A549 (cell line): ENCODE measurements around the gene KDM5C. TPM values are rescaled to one million over a fixed set of nuclear protein-coding genes. Genes with fewer than 3 reads are reported as not detected.

ENCODE experiments used
- ATAC-seq, 2 experiments: fragments of 200-7000 bp in 1 of 2; fragments of >200 bp in 1 of 2; cut with Nextera tagmentation in 1 of 2; cut with Tn5 transposase in 1 of 2; 3 replicates each; pipeline versions ENCODE4 v1.8.0 to v1.9.1; 2018 to 2020; ENCODE audit warnings: mild to moderate bottlenecking in 1 of 2, moderate library complexity in 1 of 2
- CTCF ChIA-PET: fragments of 300-600 bp; sonication (Branson Sonifier 250); formaldehyde crosslinking; extraction: SDS; loops from one replicate; lab custom pipeline; 2021; ENCODE audit warnings: antibody characterized with exemption, inconsistent platforms; lab: Yijun Ruan, JAX
- POLR2A ChIA-PET: fragments of 350-600 bp; formaldehyde crosslinking; extraction: SDS; loops from one replicate; lab custom pipeline; 2021; ENCODE audit warnings: antibody characterized with exemption, inconsistent platforms; lab: Yijun Ruan, JAX
- DNase-seq, 2 experiments: peaks; one replicate each; pipeline versions ENCODE4 v3.0.0 to v3.0.0-alpha.2; 2011 to 2016; ENCODE audit warnings: low read depth in 1 of 2, low spot score in 1 of 2
- FAIRE-seq: peaks from 2 replicates; lab custom pipeline; 2011; peaks lifted over from hg19 to GRCh38; lab: Jason Lieb, UNC
- H3K27ac ChIP-seq, 2 experiments: fragments of >200 bp; sonication (Bioruptor Twin); formaldehyde crosslinking; 3 replicates each; pipeline ENCODE4 v1.5.1; 2016 to 2017
- H3K4me1 ChIP-seq: fragments of >200 bp; sonication (Bioruptor Twin); formaldehyde crosslinking; 3 replicates; pipeline ENCODE4 v1.6.1; 2016
- H3K4me2 ChIP-seq: fragments of >200 bp; sonication (Bioruptor Twin); formaldehyde crosslinking; 3 replicates; pipeline ENCODE4 v1.6.1; 2016
- H3K4me3 ChIP-seq: fragments of >200 bp; sonication (Bioruptor Twin); formaldehyde crosslinking; 3 replicates; pipeline ENCODE4 v1.5.1; 2016
- H3K9me3 ChIP-seq: fragments of >200 bp; sonication (Bioruptor Twin); formaldehyde crosslinking; 3 replicates; pipeline ENCODE4 v1.6.1; 2016
- BHLHE40 ChIP-seq: IDR thresholded peaks from 2 replicates; pipeline ENCODE4 v1.6.1; 2012; ENCODE audit warnings: low read depth, low read length, inconsistent platforms
- EHF ChIP-seq: fragments of 250-450 bp; sonication (Bioruptor Pico); IDR thresholded peaks from 2 replicates; pipeline ENCODE4 v1.5.0; 2020; ENCODE audit warnings: mild to moderate bottlenecking
- EHMT2 ChIP-seq: fragments of 200-600 bp; sonication (generic); IDR thresholded peaks from 2 replicates; pipeline ENCODE4 v1.6.1; 2016; ENCODE audit warnings: antibody characterized with exemption, low read depth, mild to moderate bottlenecking, moderate library complexity
- FOXS1 ChIP-seq: fragments of 250-450 bp; sonication (Bioruptor Pico); IDR thresholded peaks from 2 replicates; pipeline ENCODE4 v1.5.0; 2020; ENCODE audit warnings: mild to moderate bottlenecking, moderate library complexity
- HDAC2 ChIP-seq: fragments of 200-600 bp; sonication (generic); IDR thresholded peaks from 2 replicates; pipeline ENCODE4 v1.6.1; 2016
- HEYL ChIP-seq: fragments of 250-450 bp; sonication (Bioruptor Pico); IDR thresholded peaks from 2 replicates; pipeline ENCODE4 v1.8.0; 2021; ENCODE audit warnings: mild to moderate bottlenecking, moderate library complexity
- JUN ChIP-seq, 2 experiments: fragments of >200 bp; sonication (Bioruptor Twin); formaldehyde crosslinking; IDR thresholded peaks; 2 replicates in 1 of 2; 3 replicates in 1 of 2; pipeline ENCODE4 v1.6.1; 2016 to 2017
- KDM5A ChIP-seq: fragments of 200-600 bp; sonication (generic); IDR thresholded peaks from 2 replicates; pipeline ENCODE4 v1.6.1; 2016; ENCODE audit warnings: antibody characterized with exemption, mild to moderate bottlenecking
- MYC ChIP-seq: IDR thresholded peaks from 2 replicates; pipeline ENCODE4 v1.6.1; 2012; ENCODE audit warnings: mild to moderate bottlenecking, inconsistent platforms, low read length, improper control_type of control experiment, borderline replicate concordance
- NR3C1 ChIP-seq: fragments of >200 bp; sonication (Bioruptor Twin); formaldehyde crosslinking; IDR thresholded peaks from 3 replicates; pipeline ENCODE4 v1.6.1; 2017
- PHF8 ChIP-seq: fragments of 200-600 bp; sonication (generic); IDR thresholded peaks from 2 replicates; pipeline ENCODE4 v1.6.1; 2016; ENCODE audit warnings: low read depth, mild to moderate bottlenecking, antibody characterized with exemption, moderate library complexity, borderline replicate concordance
- POLR2A ChIP-seq: IDR thresholded peaks from 2 replicates; pipeline ENCODE4 v1.6.1; 2012; ENCODE audit warnings: mild to moderate bottlenecking, low read length
- RAD21 ChIP-seq, 2 experiments: fragments of >200 bp in 1 of 2; sonication (Bioruptor Twin) in 1 of 2; formaldehyde crosslinking in 1 of 2; IDR thresholded peaks in 1 of 2; conservative IDR thresholded peaks in 1 of 2; 2 replicates in 1 of 2; 3 replicates in 1 of 2; pipeline ENCODE4 v1.6.1; 2012 to 2018; ENCODE audit warnings: inconsistent platforms in 1 of 2
- RARB ChIP-seq: fragments of 250-450 bp; sonication (Bioruptor Pico); IDR thresholded peaks from 2 replicates; pipeline ENCODE4 v1.8.0; 2021; ENCODE audit warnings: mild to moderate bottlenecking, moderate library complexity
- RCOR1 ChIP-seq: fragments of 150-350 bp; IDR thresholded peaks from 2 replicates; pipeline ENCODE4 v1.6.1; 2014; ENCODE audit warnings: antibody characterized with exemption, low read length, low read depth
- RFX5 ChIP-seq: fragments of 450-650 bp; IDR thresholded peaks from 2 replicates; pipeline ENCODE4 v1.7.1; 2014; ENCODE audit warnings: antibody characterized with exemption, mild to moderate bottlenecking, moderate library complexity
- RNF2 ChIP-seq: fragments of 200-600 bp; sonication (generic); IDR thresholded peaks from 2 replicates; pipeline ENCODE4 v1.6.1; 2016; ENCODE audit warnings: low read depth, mild to moderate bottlenecking, antibody characterized with exemption, moderate library complexity, borderline replicate concordance
- SMC3 ChIP-seq: fragments of >200 bp; sonication (Bioruptor Twin); formaldehyde crosslinking; IDR thresholded peaks from 3 replicates; pipeline ENCODE4 v1.6.1; 2018; ENCODE audit warnings: inconsistent platforms
- SREBF2 ChIP-seq: fragments of 450-650 bp; IDR thresholded peaks from 2 replicates; pipeline ENCODE4 v1.6.1; 2014; ENCODE audit warnings: mild to moderate bottlenecking, moderate library complexity
- TFCP2L1 ChIP-seq: fragments of 250-450 bp; sonication (Bioruptor Pico); IDR thresholded peaks from 2 replicates; pipeline ENCODE4 v1.5.0; 2021; ENCODE audit warnings: mild to moderate bottlenecking
- ZC3H11A ChIP-seq: fragments of 450-650 bp; IDR thresholded peaks from 2 replicates; pipeline ENCODE4 v1.6.1; 2014; ENCODE audit warnings: antibody characterized with exemption, mild to moderate bottlenecking
- WGBS: methylation state at CpG from one replicate; pipeline ENCODE4 v1.1.6; 2017; ENCODE audit errors: missing lambda C conversion rate; 5-methylcytosine and 5-hydroxymethylcytosine counted together
- polyA plus RNA-seq, 4 experiments: library from polyadenylated mRNA; depleted of rRNA in 3 of 4; stranded (reverse); fragments of >200 nt; fragmentation: RNase III in 1 of 4; extraction: RNeasy Plus Mini Kit Qiagen cat#74134 plus additional on column Dnase treatment in 1 of 4; gene quantifications; 2 replicates in 3 of 4; 3 replicates in 1 of 4; pipeline ENCODE4 v1.2.3, GENCODE V29; 2011 to 2017
- TF ChIP-seq, protein P1 (sequence below): fragments of >200 bp; sonication (Bioruptor Twin); formaldehyde crosslinking; IDR thresholded peaks from 3 replicates; pipeline ENCODE4 v1.6.1; 2016
- TF ChIP-seq, protein P2 (sequence below): fragments of >200 bp; sonication (Bioruptor Twin); formaldehyde crosslinking; IDR thresholded peaks from 3 replicates; pipeline ENCODE4 v1.5.1; 2016
- TF ChIP-seq, protein P3 (sequence below): fragments of >200 bp; sonication (Bioruptor Twin); formaldehyde crosslinking; IDR thresholded peaks from 2 replicates; pipeline ENCODE4 v1.6.1; 2016
- TF ChIP-seq, protein P4 (sequence below): IDR thresholded peaks from 2 replicates; pipeline ENCODE4 v1.6.1; 2012

The KDM5C gene
- polyA plus RNA-seq, 2 of the 4 experiments (the other 2 are of a cell fraction), result 46.5 to 66.8 TPM

DNA sequence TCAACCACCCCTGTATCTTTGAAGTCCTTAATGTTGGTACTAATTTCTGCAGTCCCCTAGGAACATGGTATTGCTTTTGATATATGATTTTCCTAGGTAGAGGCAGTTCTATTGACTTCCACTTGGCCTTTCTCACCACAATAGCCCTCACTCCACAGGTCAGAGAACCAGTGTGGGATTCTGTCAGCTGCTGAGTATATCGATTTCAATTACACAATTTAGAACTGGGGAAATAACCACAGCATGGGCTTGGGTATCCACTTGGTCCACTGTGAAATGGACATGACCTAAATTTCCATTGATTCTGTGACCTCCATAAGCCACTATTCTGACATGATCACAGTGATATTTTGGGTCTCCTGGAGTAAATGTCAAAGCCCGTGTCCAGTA is 68.8 kb downstream of the KDM5C start:
- no peak for FAIRE-seq
- CTCF ChIA-PET, result no interaction called here
- no peak for DNase-seq
- Histone ChIP-seq H3K4me2 (no peak overlapping the region), H3K27ac (no peak overlapping the region), H3K4me1 (no peaks in the 10 kb centered on the region), H3K9me3 (no peaks in the 10 kb centered on the region), H3K4me3 (no peak overlapping the region)
- no peak for ATAC-seq
- WGBS, result 97% methylated on average over 2 of the region's 2 CpGs
- TF ChIP-seq, protein P1, sequence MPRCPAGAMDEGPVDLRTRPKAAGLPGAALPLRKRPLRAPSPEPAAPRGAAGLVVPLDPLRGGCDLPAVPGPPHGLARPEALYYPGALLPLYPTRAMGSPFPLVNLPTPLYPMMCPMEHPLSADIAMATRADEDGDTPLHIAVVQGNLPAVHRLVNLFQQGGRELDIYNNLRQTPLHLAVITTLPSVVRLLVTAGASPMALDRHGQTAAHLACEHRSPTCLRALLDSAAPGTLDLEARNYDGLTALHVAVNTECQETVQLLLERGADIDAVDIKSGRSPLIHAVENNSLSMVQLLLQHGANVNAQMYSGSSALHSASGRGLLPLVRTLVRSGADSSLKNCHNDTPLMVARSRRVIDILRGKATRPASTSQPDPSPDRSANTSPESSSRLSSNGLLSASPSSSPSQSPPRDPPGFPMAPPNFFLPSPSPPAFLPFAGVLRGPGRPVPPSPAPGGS, result no peak
- no peak for TF ChIP-seq RAD21 (conservative IDR thresholded peaks at IDR 0.05 in 1 of 2, IDR thresholded peaks at IDR 0.05 in 1 of 2)
- no peak for TF ChIP-seq RARB (CRISPR knock-in tag)
- no peak for TF ChIP-seq SREBF2
- no peak for TF ChIP-seq HDAC2
- TF ChIP-seq EHMT2, result no peak
- TF ChIP-seq, protein P2, sequence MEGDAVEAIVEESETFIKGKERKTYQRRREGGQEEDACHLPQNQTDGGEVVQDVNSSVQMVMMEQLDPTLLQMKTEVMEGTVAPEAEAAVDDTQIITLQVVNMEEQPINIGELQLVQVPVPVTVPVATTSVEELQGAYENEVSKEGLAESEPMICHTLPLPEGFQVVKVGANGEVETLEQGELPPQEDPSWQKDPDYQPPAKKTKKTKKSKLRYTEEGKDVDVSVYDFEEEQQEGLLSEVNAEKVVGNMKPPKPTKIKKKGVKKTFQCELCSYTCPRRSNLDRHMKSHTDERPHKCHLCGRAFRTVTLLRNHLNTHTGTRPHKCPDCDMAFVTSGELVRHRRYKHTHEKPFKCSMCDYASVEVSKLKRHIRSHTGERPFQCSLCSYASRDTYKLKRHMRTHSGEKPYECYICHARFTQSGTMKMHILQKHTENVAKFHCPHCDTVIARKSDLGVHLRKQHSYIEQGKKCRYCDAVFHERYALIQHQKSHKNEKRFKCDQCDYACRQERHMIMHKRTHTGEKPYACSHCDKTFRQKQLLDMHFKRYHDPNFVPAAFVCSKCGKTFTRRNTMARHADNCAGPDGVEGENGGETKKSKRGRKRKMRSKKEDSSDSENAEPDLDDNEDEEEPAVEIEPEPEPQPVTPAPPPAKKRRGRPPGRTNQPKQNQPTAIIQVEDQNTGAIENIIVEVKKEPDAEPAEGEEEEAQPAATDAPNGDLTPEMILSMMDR, result no peak
- no peak for TF ChIP-seq BHLHE40
- TF ChIP-seq POLR2A, result no peak
- no peak for TF ChIP-seq RFX5
- POLR2A ChIA-PET, result no interaction called here

DNA sequence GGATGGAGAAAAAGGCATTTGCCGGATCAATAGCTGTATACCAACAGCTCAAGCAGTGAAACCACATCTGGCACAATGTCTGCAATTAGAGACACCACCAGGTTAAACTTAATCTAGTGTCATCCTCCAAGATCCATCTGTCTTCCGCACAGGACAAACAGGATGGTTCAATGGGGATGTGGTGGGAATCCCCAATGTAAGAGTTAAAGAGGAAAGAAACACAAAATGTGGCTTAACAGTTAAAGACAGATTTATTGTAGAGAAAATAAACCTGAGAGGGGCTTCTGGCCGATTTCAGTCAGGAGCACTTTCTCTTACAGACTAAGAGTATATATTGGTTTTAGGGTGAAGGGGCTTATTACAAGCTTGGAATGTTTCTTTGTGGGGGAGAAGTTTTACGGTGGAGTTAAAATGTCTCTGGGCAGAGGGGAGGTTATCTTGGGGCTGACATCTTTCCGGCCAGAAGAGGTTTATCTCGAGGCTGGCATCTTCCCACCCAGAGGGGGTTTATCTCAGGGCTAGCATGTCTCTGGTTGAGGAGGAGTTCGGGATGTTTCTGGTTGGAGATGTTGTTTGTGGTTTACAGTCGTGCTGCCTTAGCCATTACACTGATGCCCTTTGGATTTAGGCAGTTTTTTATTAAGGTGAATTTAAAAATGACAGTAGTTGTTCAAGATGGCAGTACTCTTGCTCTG is 69.3 kb downstream of the KDM5C start:
- H3K27ac ChIP-seq, result no peak overlapping the region
- H3K4me2 ChIP-seq, result no peak overlapping the region
- ATAC-seq, result no peak
- ChIA-PET CTCF (no interaction called here), POLR2A (interaction anchor here (0.6 kb wide), 1 partner anchor 521 kb away, joined by 6 read pairs; no protein-coding TSS in a partner anchor)
- no peaks in the 10 kb centered on the region for H3K4me1 ChIP-seq
- TF ChIP-seq, protein P3, sequence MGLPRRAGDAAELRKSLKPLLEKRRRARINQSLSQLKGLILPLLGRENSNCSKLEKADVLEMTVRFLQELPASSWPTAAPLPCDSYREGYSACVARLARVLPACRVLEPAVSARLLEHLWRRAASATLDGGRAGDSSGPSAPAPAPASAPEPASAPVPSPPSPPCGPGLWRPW, result no peak
- no peak for TF ChIP-seq JUN (IDR thresholded peaks at IDR 0.05)
- no peak for TF ChIP-seq RCOR1
- TF ChIP-seq MYC, result no peak
- no peak for TF ChIP-seq KDM5A
- TF ChIP-seq RARB (CRISPR knock-in tag), result no peak
- TF ChIP-seq SMC3, result no peak
- TF ChIP-seq ZC3H11A, result no peak
- no peak for TF ChIP-seq RNF2
- 76% methylated on average over 8 of the region's 8 CpGs for WGBS
- no peak overlapping the region for H3K4me3 ChIP-seq
- DNase-seq, result no peak
- no peak for FAIRE-seq
- H3K9me3 ChIP-seq, result no peaks in the 10 kb centered on the region

DNA sequence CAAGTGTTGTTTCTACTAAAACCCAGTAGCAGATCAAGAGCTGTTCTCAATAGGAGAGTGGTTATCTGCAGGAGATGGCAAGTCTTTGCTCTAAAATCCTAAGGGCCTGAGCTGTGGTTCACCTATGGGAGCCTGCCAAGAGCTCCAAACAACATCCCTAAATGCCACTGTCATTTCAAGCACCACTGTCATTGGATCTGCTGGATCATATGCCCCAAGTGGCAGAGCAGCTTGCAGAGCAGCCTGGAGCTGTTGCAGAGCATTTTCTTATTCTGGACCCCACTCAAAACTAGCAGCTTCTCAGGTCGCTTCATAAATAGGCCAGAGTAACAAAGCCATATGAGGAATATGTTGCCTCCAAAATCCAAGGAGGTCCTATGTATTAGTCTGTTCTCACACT is 71.4 kb downstream of the KDM5C start:
- Histone ChIP-seq H3K9me3 (no peaks in the 10 kb centered on the region), H3K27ac (no peak overlapping the region), H3K4me2 (no peak overlapping the region), H3K4me3 (no peak overlapping the region), H3K4me1 (no peaks in the 10 kb centered on the region)
- ChIA-PET POLR2A (no interaction called here), CTCF (no interaction called here)
- FAIRE-seq, result no peak
- no peak for DNase-seq
- 100% methylated on average over 1 of the region's 1 CpG for WGBS
- no peak for ATAC-seq
- no peak for TF ChIP-seq RAD21 (conservative IDR thresholded peaks at IDR 0.05 in 1 of 2, IDR thresholded peaks at IDR 0.05 in 1 of 2)
- TF ChIP-seq, protein P3, result no peak
- TF ChIP-seq EHMT2, result no peak
- TF ChIP-seq HEYL, result no peak
- no peak for TF ChIP-seq TFCP2L1 (CRISPR knock-in tag)
- TF ChIP-seq, protein P1, result no peak
- no peak for TF ChIP-seq PHF8
- TF ChIP-seq EHF (CRISPR knock-in tag), result no peak
- TF ChIP-seq NR3C1, result no peak
- TF ChIP-seq, protein P4, sequence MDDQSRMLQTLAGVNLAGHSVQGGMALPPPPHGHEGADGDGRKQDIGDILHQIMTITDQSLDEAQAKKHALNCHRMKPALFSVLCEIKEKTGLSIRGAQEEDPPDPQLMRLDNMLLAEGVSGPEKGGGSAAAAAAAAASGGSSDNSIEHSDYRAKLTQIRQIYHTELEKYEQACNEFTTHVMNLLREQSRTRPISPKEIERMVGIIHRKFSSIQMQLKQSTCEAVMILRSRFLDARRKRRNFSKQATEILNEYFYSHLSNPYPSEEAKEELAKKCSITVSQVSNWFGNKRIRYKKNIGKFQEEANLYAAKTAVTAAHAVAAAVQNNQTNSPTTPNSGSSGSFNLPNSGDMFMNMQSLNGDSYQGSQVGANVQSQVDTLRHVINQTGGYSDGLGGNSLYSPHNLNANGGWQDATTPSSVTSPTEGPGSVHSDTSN, result no peak
- TF ChIP-seq FOXS1 (CRISPR knock-in tag), result no peak
- no peak for TF ChIP-seq JUN (IDR thresholded peaks at IDR 0.05)
